ENCODE results near the gene GNAO1. TPM values are rescaled to one million over a fixed set of nuclear protein-coding genes. Genes with fewer than 3 reads are reported as not detected.

GNAO1 gene
- total and polyA plus RNA-seq, 8 donors = 1.2 to 13.4 (median 4.8) TPM

DNA sequence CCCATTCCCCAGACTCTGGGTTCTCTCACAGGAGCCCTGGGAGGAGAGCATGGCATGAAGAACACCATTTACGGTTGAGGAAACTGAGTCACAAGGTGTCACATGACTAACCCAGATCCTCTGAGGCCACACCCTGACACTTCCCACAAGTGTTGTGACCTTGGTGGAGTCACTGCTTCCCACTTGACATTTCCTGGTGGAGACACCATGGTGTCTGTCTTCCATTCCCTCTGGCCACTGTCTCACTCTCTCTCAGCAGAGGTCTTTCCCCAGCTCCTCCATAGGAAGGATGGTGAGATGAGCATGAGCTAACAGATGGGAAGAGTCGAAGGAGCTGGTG, 116.2 kb downstream of the GNAO1 start:
- TF ChIP-seq, protein P1, sequence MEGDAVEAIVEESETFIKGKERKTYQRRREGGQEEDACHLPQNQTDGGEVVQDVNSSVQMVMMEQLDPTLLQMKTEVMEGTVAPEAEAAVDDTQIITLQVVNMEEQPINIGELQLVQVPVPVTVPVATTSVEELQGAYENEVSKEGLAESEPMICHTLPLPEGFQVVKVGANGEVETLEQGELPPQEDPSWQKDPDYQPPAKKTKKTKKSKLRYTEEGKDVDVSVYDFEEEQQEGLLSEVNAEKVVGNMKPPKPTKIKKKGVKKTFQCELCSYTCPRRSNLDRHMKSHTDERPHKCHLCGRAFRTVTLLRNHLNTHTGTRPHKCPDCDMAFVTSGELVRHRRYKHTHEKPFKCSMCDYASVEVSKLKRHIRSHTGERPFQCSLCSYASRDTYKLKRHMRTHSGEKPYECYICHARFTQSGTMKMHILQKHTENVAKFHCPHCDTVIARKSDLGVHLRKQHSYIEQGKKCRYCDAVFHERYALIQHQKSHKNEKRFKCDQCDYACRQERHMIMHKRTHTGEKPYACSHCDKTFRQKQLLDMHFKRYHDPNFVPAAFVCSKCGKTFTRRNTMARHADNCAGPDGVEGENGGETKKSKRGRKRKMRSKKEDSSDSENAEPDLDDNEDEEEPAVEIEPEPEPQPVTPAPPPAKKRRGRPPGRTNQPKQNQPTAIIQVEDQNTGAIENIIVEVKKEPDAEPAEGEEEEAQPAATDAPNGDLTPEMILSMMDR (IDR thresholded peaks at IDR 0.05) = no peak
- Histone ChIP-seq H3K36me3 (no peaks in the 10 kb centered on the region), H3K4me3 (no peak overlapping the region), H3K9me3 (no peaks in the 10 kb centered on the region), H3K27me3 (no peaks in the 10 kb centered on the region), H3K27ac (no peak overlapping the region), H3K4me1 (no peaks in the 10 kb centered on the region)
- intact Hi-C loops (cut with DNase I) = no loop called here
- ATAC-seq (no peak), FAIRE-seq (no peak), DNase-seq (no peak)
- 73 to 80% methylated on average over 2 of the region's 2 CpGs for WGBS, 2 donors

- Histone ChIP-seq H3K9me3 (no peaks in the 10 kb centered on the region), H3K36me3 (no peaks in the 10 kb centered on the region), H3K4me3 (no peak overlapping the region), H3K27me3 (no peaks in the 10 kb centered on the region), H3K4me1 (no peaks in the 10 kb centered on the region), H3K27ac (no peak overlapping the region)
- 63 to 64% methylated on average over 3 of the region's 3 CpGs for WGBS, 2 donors
- DNase-seq (no peak), ATAC-seq (no peak), FAIRE-seq (no peak)
- TF ChIP-seq, protein P1 (IDR thresholded peaks at IDR 0.05) = no peak
- intact Hi-C loops (cut with DNase I) = no loop called here
Observed at GRCh38 chr16:56309008-56309407, 117.7 kb downstream of the GNAO1 start.

DNA sequence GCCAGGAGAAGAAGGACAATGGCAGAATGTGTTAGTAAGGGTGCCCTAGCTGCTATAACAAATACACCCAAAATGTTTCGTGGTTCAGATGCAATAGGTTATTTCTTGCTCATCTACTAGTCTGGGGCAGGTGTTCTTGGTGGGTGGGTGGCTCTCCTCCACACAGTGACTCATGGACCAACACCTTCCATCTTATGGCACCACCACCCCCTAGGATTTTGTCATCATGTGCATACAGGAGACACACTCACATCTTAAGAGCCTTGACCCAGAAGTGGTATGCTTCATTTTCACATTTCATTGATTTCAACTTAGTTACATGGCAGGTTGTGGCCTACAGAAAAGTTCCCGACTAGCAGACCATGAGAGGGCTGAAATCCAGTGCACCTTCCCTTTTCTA, 119.4 kb downstream of the GNAO1 start:
- ATAC-seq (no peak), FAIRE-seq (no peak), DNase-seq (no peak)
- Histone ChIP-seq H3K36me3 (no peaks in the 10 kb centered on the region), H3K27me3 (no peaks in the 10 kb centered on the region), H3K27ac (no peak overlapping the region), H3K9me3 (no peaks in the 10 kb centered on the region), H3K4me3 (no peak overlapping the region), H3K4me1 (no peaks in the 10 kb centered on the region)
- intact Hi-C loops (cut with DNase I) = loop anchor here in 1 of 3 donors (10.0 kb wide), 1 partner anchor 366 kb away; no protein-coding TSS in a partner anchor
- WGBS, 2 donors = 66 to 75% methylated on average over 2 of the region's 2 CpGs
- TF ChIP-seq, protein P1 (IDR thresholded peaks at IDR 0.05) = no peak

DNA sequence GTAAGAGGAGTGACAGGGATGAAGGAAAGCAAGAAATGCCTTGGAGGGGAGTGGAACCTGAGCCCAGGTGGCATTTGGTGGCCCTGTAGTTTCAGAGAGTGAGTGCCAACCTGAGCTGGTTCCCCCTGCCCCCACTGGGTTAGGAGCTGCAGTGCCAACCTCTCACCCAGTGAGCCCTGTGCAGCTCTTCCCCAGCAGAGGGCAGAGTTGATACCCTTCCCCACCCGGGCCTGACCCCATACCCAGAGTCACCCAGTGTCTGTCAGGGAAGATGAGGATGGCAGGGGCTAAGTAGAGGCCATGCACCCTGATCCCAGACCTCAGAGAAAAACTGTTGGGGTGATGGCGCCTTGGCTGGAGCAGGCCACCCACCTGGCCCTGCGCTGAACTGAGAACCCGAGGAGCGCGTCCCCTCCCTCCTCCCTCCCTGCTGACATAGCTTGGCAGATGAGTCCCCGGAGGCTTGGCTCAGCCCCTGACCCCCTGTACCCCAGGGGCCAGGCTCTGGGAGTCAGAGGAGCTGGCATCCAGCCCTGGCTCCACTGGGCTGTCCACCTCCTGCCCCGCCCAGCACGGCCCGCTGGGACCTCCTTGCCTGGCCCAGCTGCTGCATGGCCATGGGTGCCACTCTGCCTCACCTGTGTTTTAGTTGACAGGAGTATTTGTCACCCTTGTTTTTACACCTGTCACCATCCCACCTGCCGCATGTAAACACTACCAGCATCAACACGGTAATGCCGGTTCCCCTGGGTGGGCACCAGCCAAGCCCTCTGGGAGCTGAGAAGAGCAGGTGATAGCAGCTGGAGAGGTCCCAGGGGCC, 120.1 kb downstream of the GNAO1 start:
- intact Hi-C loops (cut with DNase I) = loop anchor here in 1 of 3 donors (10.0 kb wide), 1 partner anchor 367 kb away; no protein-coding TSS in a partner anchor
- TF ChIP-seq, protein P1 (IDR thresholded peaks at IDR 0.05) = no peak
- no peak for ATAC-seq

GRCh38 chr16:56312028-56312300, 120.7 kb downstream of the GNAO1 start:
- intact Hi-C loops (cut with DNase I) = loop anchor here in 1 of 3 donors (10.0 kb wide), 1 partner anchor 367 kb away; no protein-coding TSS in a partner anchor

More for the DNA sequence above, 120.1 kb downstream of the GNAO1 start:
- Histone ChIP-seq H3K9me3 (no peaks in the 10 kb centered on the region), H3K36me3 (no peaks in the 10 kb centered on the region), H3K4me1 (no peaks in the 10 kb centered on the region), H3K27me3 (no peaks in the 10 kb centered on the region), H3K4me3 (no peak overlapping the region), H3K27ac (no peak overlapping the region)
- WGBS, 2 donors = 73% methylated on average over 13 of the region's 13 CpGs
- FAIRE-seq = no peak
- no peak for DNase-seq

More at GRCh38 chr16:56312028-56312300, 120.7 kb downstream of the GNAO1 start:
- Histone ChIP-seq H3K9me3 (no peaks in the 10 kb centered on the region), H3K27me3 (no peaks in the 10 kb centered on the region), H3K36me3 (no peaks in the 10 kb centered on the region), H3K27ac (no peak overlapping the region), H3K4me1 (no peaks in the 10 kb centered on the region), H3K4me3 (no peak overlapping the region)
- TF ChIP-seq, protein P1 (IDR thresholded peaks at IDR 0.05) = no peak
- ATAC-seq = peak in 1 of 4 donors; percentile 18
- no peak for DNase-seq
- 71% methylated on average over 11 of the region's 11 CpGs for WGBS, 2 donors
- FAIRE-seq = no peak
